AG04449 (cell line): ENCODE data around the gene SRSF8.
A peak's percentile ranks its signal among the peaks of the same experiment; 100 is the strongest.

Source experiments
- CTCF ChIA-PET: fragments of 350-600 bp; formaldehyde crosslinking; extraction: SDS; loops from one replicate; lab custom pipeline; 2021; ENCODE audit warnings: antibody characterized with exemption; lab: Yijun Ruan, JAX
- POLR2A ChIA-PET: fragments of 400-600, 350-600 bp; formaldehyde crosslinking; extraction: SDS; loops from one replicate; lab custom pipeline; 2020; ENCODE audit warnings: antibody characterized with exemption, inconsistent platforms; lab: Yijun Ruan, JAX
- DNase-seq: peaks from one replicate; pipeline ENCODE4 v3.0.0-alpha.2; 2010; ENCODE audit warnings: low read depth, low spot score
- H3K4me3 ChIP-seq: 2 replicates; pipeline ENCODE4 v1.5.1; 2011; ENCODE audit warnings: low read depth, mild to moderate bottlenecking, control low read depth, low read length
- TF ChIP-seq, protein P1 (sequence below): IDR thresholded peaks from one replicate; pipeline ENCODE4 v1.5.1; 2011; ENCODE audit warnings: mild to moderate bottlenecking, moderate library complexity, low read length, control low read depth, inconsistent platforms; ENCODE audit not compliant: insufficient read depth; ENCODE audit errors: missing control alignments

The SRSF8 gene

DNA sequence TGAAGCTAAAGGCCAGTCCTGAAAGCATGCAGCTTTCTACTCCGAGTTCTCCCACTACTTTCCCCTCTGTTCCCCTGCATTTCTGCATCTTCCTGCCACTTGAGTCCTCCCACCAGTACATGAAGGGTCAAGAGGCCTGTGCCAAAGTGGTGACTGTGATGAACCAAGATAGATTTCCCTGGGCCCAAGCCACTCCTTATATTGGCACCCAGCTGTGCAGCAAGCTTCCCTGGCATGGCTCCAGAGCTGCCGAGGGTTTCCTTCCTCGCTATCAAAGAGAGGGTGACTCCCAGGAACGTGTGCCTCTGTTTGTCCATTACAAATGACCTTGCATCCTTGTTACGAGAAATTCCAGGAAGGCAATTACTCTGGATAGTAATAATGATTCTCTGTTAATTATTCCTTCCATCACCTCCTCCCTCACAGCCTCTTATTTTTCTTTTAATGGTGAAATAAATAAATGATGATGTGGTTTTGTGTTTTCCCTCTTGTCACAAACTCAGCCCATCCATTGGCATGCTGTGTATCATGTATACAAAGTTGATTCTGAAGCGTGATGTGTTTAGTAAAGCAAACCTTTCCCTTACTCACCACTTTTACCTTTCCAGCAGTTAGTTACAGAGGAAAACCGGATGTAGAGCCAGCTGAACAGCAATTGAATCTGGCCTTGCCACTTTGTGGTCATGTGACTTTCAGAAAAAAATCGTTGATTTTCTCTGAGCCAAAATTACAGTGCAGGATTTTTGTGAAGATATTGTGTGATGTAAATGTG is 8.3 kb downstream of the SRSF8 start:
- CTCF ChIA-PET = interaction anchor here (1.5 to 13.8 kb wide), 4 partner anchors 10 to 631 kb away, joined by 5 to 299 read pairs (median 6); no protein-coding TSS in a partner anchor
- POLR2A ChIA-PET = no interaction called here
- TF ChIP-seq, protein P1, sequence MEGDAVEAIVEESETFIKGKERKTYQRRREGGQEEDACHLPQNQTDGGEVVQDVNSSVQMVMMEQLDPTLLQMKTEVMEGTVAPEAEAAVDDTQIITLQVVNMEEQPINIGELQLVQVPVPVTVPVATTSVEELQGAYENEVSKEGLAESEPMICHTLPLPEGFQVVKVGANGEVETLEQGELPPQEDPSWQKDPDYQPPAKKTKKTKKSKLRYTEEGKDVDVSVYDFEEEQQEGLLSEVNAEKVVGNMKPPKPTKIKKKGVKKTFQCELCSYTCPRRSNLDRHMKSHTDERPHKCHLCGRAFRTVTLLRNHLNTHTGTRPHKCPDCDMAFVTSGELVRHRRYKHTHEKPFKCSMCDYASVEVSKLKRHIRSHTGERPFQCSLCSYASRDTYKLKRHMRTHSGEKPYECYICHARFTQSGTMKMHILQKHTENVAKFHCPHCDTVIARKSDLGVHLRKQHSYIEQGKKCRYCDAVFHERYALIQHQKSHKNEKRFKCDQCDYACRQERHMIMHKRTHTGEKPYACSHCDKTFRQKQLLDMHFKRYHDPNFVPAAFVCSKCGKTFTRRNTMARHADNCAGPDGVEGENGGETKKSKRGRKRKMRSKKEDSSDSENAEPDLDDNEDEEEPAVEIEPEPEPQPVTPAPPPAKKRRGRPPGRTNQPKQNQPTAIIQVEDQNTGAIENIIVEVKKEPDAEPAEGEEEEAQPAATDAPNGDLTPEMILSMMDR = no peak
- H3K4me3 ChIP-seq = no peak overlapping the region
- DNase-seq = no peak

DNA sequence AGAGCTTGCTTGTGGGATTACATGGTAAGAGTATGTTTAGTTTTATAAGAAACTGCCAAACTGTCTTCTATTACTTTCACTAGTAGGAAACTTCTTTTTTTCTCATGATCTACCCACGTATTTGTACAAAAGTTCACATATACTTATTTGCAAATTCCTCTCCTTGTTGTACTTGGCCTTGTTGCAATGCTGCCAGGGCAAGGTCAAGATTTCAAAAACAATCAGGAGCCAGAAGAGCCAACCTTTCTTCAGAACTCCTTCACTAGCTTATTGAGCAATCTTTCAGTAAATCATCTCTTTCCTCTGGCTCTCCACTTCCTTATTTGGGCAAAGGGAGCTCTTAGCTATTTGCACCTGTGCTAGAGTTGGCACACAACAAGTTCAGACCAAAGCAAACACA is 9.7 kb downstream of the SRSF8 start:
- no peak overlapping the region for H3K4me3 ChIP-seq
- ChIA-PET POLR2A (interaction anchor here (1.3 kb wide), 1 partner anchor 14 kb away, joined by 5 read pairs; no protein-coding TSS in a partner anchor), CTCF (interaction anchor here (1.5 to 13.8 kb wide), 5 partner anchors 9 to 629 kb away, joined by 5 to 299 read pairs (median 7); partner anchors contain the start of gene SRSF8)
- TF ChIP-seq, protein P1 = no peak
- DNase-seq = peak; percentile 67

DNA sequence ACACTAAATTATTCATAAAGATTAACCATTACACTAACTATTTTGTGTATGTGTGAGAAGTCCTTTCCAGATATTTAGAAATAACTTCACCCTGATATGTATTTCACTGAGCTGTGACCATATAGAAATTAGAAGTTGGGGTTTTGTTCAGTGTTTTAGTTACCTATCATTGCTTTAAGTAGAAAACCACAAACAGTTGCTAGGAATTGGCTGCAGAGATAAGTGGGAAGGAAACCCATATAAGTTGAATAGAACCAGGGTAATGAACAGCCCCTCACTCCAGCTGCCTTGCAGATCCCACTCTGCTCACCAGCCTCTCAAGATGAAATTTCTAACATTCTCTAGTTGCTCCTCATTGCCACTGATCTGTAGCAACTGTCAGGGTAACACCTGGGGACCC is 10.3 kb downstream of the SRSF8 start:
- ChIA-PET CTCF (interaction anchor here (1.8 to 13.8 kb wide), 2 partner anchors 10 to 72 kb away, joined by 9 to 299 read pairs; partner anchors contain the start of gene SRSF8), POLR2A (interaction anchor here (1.3 kb wide), 1 partner anchor 13 kb away, joined by 5 read pairs; no protein-coding TSS in a partner anchor)
- no peak for DNase-seq
- TF ChIP-seq, protein P1 = no peak
- H3K4me3 ChIP-seq = no peak overlapping the region

DNA sequence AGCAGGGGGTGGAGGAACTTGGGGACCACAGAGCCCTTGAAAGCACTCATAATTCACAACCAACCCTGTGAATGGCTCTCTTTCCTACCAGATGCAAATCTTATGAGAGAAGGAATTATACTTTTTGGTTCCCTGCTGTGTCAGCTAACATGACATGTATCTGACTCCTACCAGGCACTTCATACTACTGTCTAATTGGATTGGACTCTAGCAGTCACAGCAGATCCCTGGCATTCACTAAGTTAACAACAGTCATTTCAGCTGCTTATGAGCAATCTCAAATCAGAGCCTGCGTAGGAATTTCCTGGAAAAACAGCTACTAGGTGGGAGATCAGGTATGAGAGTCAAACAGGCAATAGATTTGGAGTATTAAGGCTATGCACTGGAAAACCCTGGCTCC is 11.8 kb downstream of the SRSF8 start:
- ChIA-PET CTCF (interaction anchor here (4.9 kb wide), 1 partner anchor 8 kb away, joined by 50 read pairs; no protein-coding TSS in a partner anchor), POLR2A (interaction anchor here (0.6 to 1.4 kb wide), 2 partner anchors 11 kb away, joined by 3 read pairs; partner anchors contain the start of genes ENDOD1 and SRSF8)
- TF ChIP-seq, protein P1 = no peak
- no peak overlapping the region for H3K4me3 ChIP-seq
- DNase-seq = no peak

DNA sequence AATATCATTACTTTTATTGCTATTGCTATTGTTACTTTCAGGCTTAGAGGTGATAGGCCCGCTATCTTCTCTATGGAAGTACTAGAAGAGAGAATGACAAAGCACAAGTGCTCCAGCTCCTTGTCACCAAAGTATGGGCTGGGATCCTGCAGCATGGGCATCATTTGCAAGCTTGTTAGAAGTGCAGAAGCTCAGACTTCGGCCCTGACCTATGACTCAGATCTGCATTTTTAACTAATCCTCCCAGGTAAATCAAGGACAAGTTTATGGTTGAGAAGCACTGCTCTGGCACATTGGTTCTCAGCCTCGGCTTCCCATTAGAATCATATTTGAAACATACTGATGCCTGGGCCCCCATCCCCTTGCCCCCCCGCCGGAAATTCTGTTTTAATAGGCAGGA is 14.3 kb downstream of the SRSF8 start:
- TF ChIP-seq, protein P1 = no peak
- no peak overlapping the region for H3K4me3 ChIP-seq
- no peak for DNase-seq
- ChIA-PET POLR2A (no interaction called here), CTCF (interaction anchor here (1.0 to 4.9 kb wide), 5 partner anchors 9 to 71 kb away, joined by 3 to 50 read pairs (median 10); partner anchors contain the start of gene ENDOD1)

DNA sequence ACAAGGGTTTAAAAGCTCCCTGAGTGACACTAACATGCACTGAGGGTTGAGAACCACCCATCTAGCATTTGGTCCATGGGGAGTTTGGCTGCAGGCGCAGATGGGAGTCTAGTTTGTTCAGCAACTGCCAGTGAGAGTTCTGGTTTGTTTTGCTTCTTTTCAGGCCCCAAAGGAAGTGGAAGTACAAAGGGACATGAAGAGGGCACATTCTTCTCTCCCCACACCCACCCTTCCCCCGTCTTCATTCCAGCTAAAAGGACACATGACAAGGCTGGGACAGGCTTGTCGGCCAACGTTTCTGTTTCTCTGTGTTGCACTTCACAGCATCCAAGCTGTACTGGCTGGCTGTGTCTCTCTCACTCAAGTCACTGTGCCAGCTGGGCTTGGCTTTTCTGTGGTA is 14.7 kb downstream of the SRSF8 start:
- ChIA-PET POLR2A (no interaction called here), CTCF (interaction anchor here (1.0 to 4.9 kb wide), 4 partner anchors 9 to 66 kb away, joined by 3 to 50 read pairs (median 12); partner anchors contain the start of gene ENDOD1)
- no peak overlapping the region for H3K4me3 ChIP-seq
- no peak for DNase-seq
- TF ChIP-seq, protein P1 = no peak
